HepG2 (cell line): ENCODE measurements around the gene ATRIP. TPM values are rescaled to one million over a fixed set of nuclear protein-coding genes. Genes with fewer than 3 reads are reported as not detected.
A peak's percentile ranks its signal among the peaks of the same experiment; 100 is the strongest.

Experiments
- AHR ChIP-seq: IDR thresholded peaks from 2 replicates; pipeline ENCODE4 v1.6.1; 2018; ENCODE audit warnings: missing genetic modification reagents, missing compliant biosample characterization
- ATM ChIP-seq: fragments of 450-650 bp; IDR thresholded peaks from 2 replicates; pipeline ENCODE4 v1.7.1; 2017; ENCODE audit warnings: mild to moderate bottlenecking, borderline replicate concordance
- ELF1 ChIP-seq: sonication (generic); formaldehyde crosslinking; IDR thresholded peaks from 2 replicates; pipeline ENCODE4 v1.4.0; 2020; ENCODE audit warnings: missing genetic modification reagents
- FOXM1 ChIP-seq: sonication (generic); formaldehyde crosslinking; IDR thresholded peaks from 2 replicates; pipeline ENCODE4 v1.5.0; 2020; ENCODE audit warnings: missing genetic modification reagents
- JUND ChIP-seq: sonication (generic); formaldehyde crosslinking; IDR thresholded peaks from 2 replicates; pipeline ENCODE4 v1.8.0; 2022; ENCODE audit warnings: mild to moderate bottlenecking, missing genetic modification reagents
- KLF11 ChIP-seq: IDR thresholded peaks from 2 replicates; pipeline ENCODE4 v1.6.1; 2016; ENCODE audit warnings: missing compliant biosample characterization
- MAFF ChIP-seq: IDR thresholded peaks from 2 replicates; pipeline ENCODE4 v1.6.1; 2011; ENCODE audit warnings: low read depth, low read length, improper control_type of control experiment
- RFX3 ChIP-seq: IDR thresholded peaks from 2 replicates; pipeline ENCODE4 v1.6.1; 2016; ENCODE audit warnings: missing biosample characterization, missing genetic modification reagents
- SMAD3 ChIP-seq: sonication (generic); formaldehyde crosslinking; IDR thresholded peaks from 2 replicates; pipeline ENCODE4 v1.4.0; 2020; ENCODE audit warnings: missing genetic modification reagents
- SP4 ChIP-seq: sonication (generic); formaldehyde crosslinking; IDR thresholded peaks from 2 replicates; pipeline ENCODE4 v1.8.1; 2023; ENCODE audit warnings: mild to moderate bottlenecking, missing genetic modification reagents
- TRIM24 ChIP-seq: sonication (generic); formaldehyde crosslinking; IDR thresholded peaks from 2 replicates; pipeline ENCODE4 v1.8.0; 2022; ENCODE audit warnings: mild to moderate bottlenecking, missing genetic modification reagents
- YY1 ChIP-seq: IDR thresholded peaks from 2 replicates; pipeline ENCODE4 v1.6.1; 2011; ENCODE audit warnings: low read length, low read depth, moderate library complexity, mild to moderate bottlenecking; ENCODE audit not compliant: insufficient read depth, insufficient replicate concordance
- ZBTB7A ChIP-seq: sonication (generic); formaldehyde crosslinking; IDR thresholded peaks from 2 replicates; pipeline ENCODE4 v1.8.0; 2022; ENCODE audit warnings: mild to moderate bottlenecking, missing genetic modification reagents
- ZC3H4 ChIP-seq: sonication (generic); formaldehyde crosslinking; IDR thresholded peaks from 2 replicates; pipeline ENCODE4 v1.4.0; 2020; ENCODE audit warnings: missing genetic modification reagents, borderline replicate concordance
- ZFX ChIP-seq: sonication (generic); formaldehyde crosslinking; IDR thresholded peaks from 2 replicates; pipeline ENCODE4 v1.4.0; 2020; ENCODE audit warnings: mild to moderate bottlenecking, low read depth, missing genetic modification reagents, moderate library complexity
- ZNF121 ChIP-seq: sonication (generic); formaldehyde crosslinking; IDR thresholded peaks from 2 replicates; pipeline ENCODE4 v1.5.0; 2020; ENCODE audit warnings: mild to moderate bottlenecking, missing genetic modification reagents
- ZNF225 ChIP-seq: sonication (generic); formaldehyde crosslinking; IDR thresholded peaks from 2 replicates; pipeline ENCODE4 v1.4.0; 2020; ENCODE audit warnings: mild to moderate bottlenecking, missing genetic modification reagents
- ZNF484 ChIP-seq: sonication (generic); formaldehyde crosslinking; IDR thresholded peaks from 2 replicates; pipeline ENCODE4 v1.5.1; 2020; ENCODE audit warnings: mild to moderate bottlenecking, low read depth, missing genetic modification reagents, borderline replicate concordance
- ZNF577 ChIP-seq: sonication (generic); formaldehyde crosslinking; IDR thresholded peaks from 2 replicates; pipeline ENCODE4 v1.4.0; 2020; ENCODE audit warnings: mild to moderate bottlenecking, low read depth, missing genetic modification reagents, borderline replicate concordance
- ZNF761 ChIP-seq: sonication (generic); formaldehyde crosslinking; conservative IDR thresholded peaks from 2 replicates; pipeline ENCODE4 v1.4.0; 2020; ENCODE audit warnings: mild to moderate bottlenecking, missing genetic modification reagents
- ZSCAN29 ChIP-seq: sonication (generic); formaldehyde crosslinking; conservative IDR thresholded peaks from 2 replicates; pipeline ENCODE4 v1.4.0; 2020; ENCODE audit warnings: mild to moderate bottlenecking, missing genetic modification reagents
- polyA plus RNA-seq, 8 experiments: library from polyadenylated mRNA; depleted of rRNA in 3 of 8; stranded (reverse) in 7 of 8; unstranded in 1 of 8; fragments of >200 nt; fragmentation: Illumina TruSeq in 4 of 8; extraction: Trizol in 4 of 8; gene quantifications; 2 replicates each; pipeline versions ENCODE4 v1.2.1 to v1.2.3, GENCODE V29; 2011 to 2016; ENCODE audit warnings: low read depth in 4 of 8, missing spikeins in 1 of 8, mixed read lengths in 1 of 8; ENCODE audit not compliant: insufficient read depth in 1 of 8
- total RNA-seq, 5 experiments: library from RNA; depleted of rRNA; stranded (reverse); fragments of >200 nt; fragmentation: Illumina TruSeq; extraction: Trizol; gene quantifications; 2 replicates each; pipeline ENCODE4 v1.2.3, GENCODE V29; 2016; ENCODE audit warnings: low read depth in 1 of 5
- TF ChIP-seq, protein P1 (sequence below): sonication (generic); formaldehyde crosslinking; IDR thresholded peaks from 2 replicates; pipeline ENCODE4 v1.5.0; 2020; ENCODE audit warnings: mild to moderate bottlenecking, missing genetic modification reagents
- TF ChIP-seq, protein P2 (sequence below): IDR thresholded peaks from 2 replicates; pipeline ENCODE4 v1.6.1; 2018; ENCODE audit warnings: missing genetic modification reagents, mild to moderate bottlenecking, missing compliant biosample characterization
- TF ChIP-seq, protein P3 (sequence below): IDR thresholded peaks from 2 replicates; pipeline ENCODE4 v1.6.1; 2016; ENCODE audit warnings: missing genetic modification reagents, missing compliant biosample characterization
- TF ChIP-seq, protein P4 (sequence below): sonication (generic); formaldehyde crosslinking; IDR thresholded peaks from 2 replicates; pipeline ENCODE4 v1.5.0; 2020; ENCODE audit warnings: mild to moderate bottlenecking, missing genetic modification reagents, moderate library complexity

Gene ATRIP
- total and polyA plus RNA-seq, 2 of the 13 experiments (the other 11 are each of a cell fraction or from before 2014, with no cell fraction given), result 5.1 to 12.5 TPM

DNA sequence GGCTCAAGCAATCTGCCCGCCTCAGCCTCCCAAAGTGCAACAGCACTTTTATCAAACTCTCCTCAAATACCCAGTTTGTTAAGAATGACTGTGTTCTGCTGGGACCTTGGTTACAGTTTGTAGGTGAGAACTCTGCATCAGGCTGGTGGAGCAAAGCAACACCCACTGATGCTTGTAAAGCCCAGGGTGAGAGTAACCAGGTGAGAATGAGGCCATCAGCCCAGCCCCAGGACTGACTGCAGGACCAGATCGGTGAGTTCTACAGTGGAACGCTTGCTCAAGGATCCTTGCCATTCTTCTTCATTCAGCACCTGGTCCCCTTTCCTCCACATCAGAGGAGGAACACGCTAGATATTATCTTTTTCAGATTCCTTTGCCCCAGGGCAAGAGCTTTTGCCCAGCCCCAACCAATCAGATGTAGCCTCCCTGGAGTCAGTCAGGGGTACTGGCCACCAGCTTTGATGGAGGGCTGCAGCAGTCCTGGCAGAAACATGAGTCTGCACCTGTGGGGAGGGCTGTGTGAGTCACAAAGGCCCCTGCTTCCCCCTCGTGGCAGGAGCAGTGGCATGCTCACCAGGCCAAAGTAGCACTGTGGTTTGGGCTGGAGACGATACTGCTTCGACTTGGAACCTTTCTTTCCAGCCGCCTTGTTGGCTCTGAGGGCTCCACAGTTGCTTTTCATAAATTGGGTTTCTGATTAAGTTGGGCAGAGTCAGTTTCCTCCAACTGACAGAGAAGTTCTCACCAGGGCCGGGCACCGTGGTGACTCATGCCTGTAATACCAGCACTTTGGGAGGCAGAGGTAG lies 60.9 kb downstream of the ATRIP start (continued):
- TF ChIP-seq, protein P1, sequence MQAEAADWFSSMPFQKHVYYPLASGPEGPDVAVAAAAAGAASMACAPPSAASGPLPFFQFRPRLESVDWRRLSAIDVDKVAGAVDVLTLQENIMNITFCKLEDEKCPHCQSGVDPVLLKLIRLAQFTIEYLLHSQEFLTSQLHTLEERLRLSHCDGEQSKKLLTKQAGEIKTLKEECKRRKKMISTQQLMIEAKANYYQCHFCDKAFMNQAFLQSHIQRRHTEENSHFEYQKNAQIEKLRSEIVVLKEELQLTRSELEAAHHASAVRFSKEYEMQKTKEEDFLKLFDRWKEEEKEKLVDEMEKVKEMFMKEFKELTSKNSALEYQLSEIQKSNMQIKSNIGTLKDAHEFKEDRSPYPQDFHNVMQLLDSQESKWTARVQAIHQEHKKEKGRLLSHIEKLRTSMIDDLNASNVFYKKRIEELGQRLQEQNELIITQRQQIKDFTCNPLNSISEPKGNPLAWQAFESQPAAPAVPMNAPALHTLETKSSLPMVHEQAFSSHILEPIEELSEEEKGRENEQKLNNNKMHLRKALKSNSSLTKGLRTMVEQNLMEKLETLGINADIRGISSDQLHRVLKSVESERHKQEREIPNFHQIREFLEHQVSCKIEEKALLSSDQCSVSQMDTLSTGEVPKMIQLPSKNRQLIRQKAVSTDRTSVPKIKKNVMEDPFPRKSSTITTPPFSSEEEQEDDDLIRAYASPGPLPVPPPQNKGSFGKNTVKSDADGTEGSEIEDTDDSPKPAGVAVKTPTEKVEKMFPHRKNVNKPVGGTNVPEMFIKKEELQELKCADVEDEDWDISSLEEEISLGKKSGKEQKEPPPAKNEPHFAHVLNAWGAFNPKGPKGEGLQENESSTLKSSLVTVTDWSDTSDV, result no peak
- TF ChIP-seq SP4 (CRISPR knock-in tag) (0 out of 2 replicates have a peak, but pooled peaks have one; percentile 33), ELF1 (CRISPR knock-in tag) (no peak), RFX3 (CRISPR knock-in tag) (no peak), ZNF761 (CRISPR knock-in tag) (no peak), JUND (CRISPR knock-in tag) (0 out of 2 replicates have a peak, but pooled peaks have one; percentile 44), ZC3H4 (no peak), ATM (no peak), ZSCAN29 (CRISPR knock-in tag) (no peak), ZNF484 (no peak), ZFX (CRISPR knock-in tag) (peak; percentile 53; the same call in 1 of the 2 replicates), ZNF577 (CRISPR knock-in tag) (no peak), KLF11 (CRISPR knock-in tag) (0 out of 2 replicates have a peak, but pooled peaks have one; percentile 57), ZNF225 (CRISPR knock-in tag) (0 out of 2 replicates have a peak, but pooled peaks have one; percentile 64), ZBTB7A (CRISPR knock-in tag) (peak; percentile 18; the same call in 1 of the 2 replicates), MAFF (0 out of 2 replicates have a peak, but pooled peaks have one; percentile 6), AHR (CRISPR knock-in tag) (no peak), TRIM24 (CRISPR knock-in tag) (no peak), SMAD3 (CRISPR knock-in tag) (0 out of 2 replicates have a peak, but pooled peaks have one; percentile 55), ZNF121 (CRISPR knock-in tag) (0 out of 2 replicates have a peak, but pooled peaks have one; percentile 51), YY1 (peak; percentile 38), FOXM1 (CRISPR knock-in tag) (no peak)
- TF ChIP-seq, protein P2, sequence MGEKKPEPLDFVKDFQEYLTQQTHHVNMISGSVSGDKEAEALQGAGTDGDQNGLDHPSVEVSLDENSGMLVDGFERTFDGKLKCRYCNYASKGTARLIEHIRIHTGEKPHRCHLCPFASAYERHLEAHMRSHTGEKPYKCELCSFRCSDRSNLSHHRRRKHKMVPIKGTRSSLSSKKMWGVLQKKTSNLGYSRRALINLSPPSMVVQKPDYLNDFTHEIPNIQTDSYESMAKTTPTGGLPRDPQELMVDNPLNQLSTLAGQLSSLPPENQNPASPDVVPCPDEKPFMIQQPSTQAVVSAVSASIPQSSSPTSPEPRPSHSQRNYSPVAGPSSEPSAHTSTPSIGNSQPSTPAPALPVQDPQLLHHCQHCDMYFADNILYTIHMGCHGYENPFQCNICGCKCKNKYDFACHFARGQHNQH, result peak; percentile 48; the same call in 1 of the 2 replicates
- TF ChIP-seq, protein P3, sequence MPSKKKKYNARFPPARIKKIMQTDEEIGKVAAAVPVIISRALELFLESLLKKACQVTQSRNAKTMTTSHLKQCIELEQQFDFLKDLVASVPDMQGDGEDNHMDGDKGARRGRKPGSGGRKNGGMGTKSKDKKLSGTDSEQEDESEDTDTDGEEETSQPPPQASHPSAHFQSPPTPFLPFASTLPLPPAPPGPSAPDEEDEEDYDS (CRISPR knock-in tag), result 0 out of 2 replicates have a peak, but pooled peaks have one; percentile 41
- TF ChIP-seq, protein P4, sequence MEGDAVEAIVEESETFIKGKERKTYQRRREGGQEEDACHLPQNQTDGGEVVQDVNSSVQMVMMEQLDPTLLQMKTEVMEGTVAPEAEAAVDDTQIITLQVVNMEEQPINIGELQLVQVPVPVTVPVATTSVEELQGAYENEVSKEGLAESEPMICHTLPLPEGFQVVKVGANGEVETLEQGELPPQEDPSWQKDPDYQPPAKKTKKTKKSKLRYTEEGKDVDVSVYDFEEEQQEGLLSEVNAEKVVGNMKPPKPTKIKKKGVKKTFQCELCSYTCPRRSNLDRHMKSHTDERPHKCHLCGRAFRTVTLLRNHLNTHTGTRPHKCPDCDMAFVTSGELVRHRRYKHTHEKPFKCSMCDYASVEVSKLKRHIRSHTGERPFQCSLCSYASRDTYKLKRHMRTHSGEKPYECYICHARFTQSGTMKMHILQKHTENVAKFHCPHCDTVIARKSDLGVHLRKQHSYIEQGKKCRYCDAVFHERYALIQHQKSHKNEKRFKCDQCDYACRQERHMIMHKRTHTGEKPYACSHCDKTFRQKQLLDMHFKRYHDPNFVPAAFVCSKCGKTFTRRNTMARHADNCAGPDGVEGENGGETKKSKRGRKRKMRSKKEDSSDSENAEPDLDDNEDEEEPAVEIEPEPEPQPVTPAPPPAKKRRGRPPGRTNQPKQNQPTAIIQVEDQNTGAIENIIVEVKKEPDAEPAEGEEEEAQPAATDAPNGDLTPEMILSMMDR (CRISPR knock-in tag), result peak; percentile 98
